K562 (cell line): Measurements from ENCODE around the gene ATCAY. TPM values are rescaled to one million over a fixed set of nuclear protein-coding genes. Genes with fewer than 3 reads are reported as not detected.

Experiments
- ATAC-seq: fragments of 200-7000 bp; cut with Tn5 transposase; 3 replicates; pipeline ENCODE4 v1.9.1; 2020; ENCODE audit warnings: moderate library complexity
- BruUV-seq: library from RNA; stranded (reverse); fragments of 400-500 nt; replicated peaks from 2 replicates; lab custom pipeline; 2021; lab: Mats Ljungman, UMichigan
- CTCF ChIA-PET: fragments of 300-600 bp; formaldehyde crosslinking; extraction: SDS; loops from one replicate; lab custom pipeline; 2021; ENCODE audit warnings: low intra/inter-chr PET ratio; lab: Yijun Ruan, JAX
- POLR2A ChIA-PET: fragments of 300-600, 350-650 bp; sonication (Branson Sonifier 250); formaldehyde crosslinking; extraction: SDS; loops from one replicate; lab custom pipeline; 2021; ENCODE audit warnings: antibody characterized with exemption, inconsistent platforms; lab: Yijun Ruan, JAX
- DNase-seq, 4 experiments: peaks; one replicate each; pipeline versions ENCODE4 v3.0.0 to v3.0.0-alpha.2; 2011 to 2018; ENCODE audit warnings: low spot score in 3 of 4, mixed read lengths in 3 of 4; ENCODE audit errors: extremely low read depth in 1 of 4
- FAIRE-seq: peaks from 2 replicates; lab custom pipeline; 2011; peaks lifted over from hg19 to GRCh38; lab: Jason Lieb, UNC
- H2AFZ ChIP-seq: 2 replicates; pipeline ENCODE4 v1.6.0; 2011; ENCODE audit warnings: low read depth, low read length, control low read depth, inconsistent platforms
- H3K27ac ChIP-seq: fragments of 200-600 bp; 3 replicates; pipeline ENCODE4 v1.8.0; 2011; ENCODE audit warnings: low read depth, mild to moderate bottlenecking, control low read depth, inconsistent platforms, low read length, moderate library complexity, mixed read lengths; ENCODE audit errors: extremely low read depth
- H3K27me3 ChIP-seq, 2 experiments: fragments of 300-600 bp in 1 of 2; 2 replicates in 1 of 2; 3 replicates in 1 of 2; pipeline versions ENCODE4 v1.6.0 to v1.8.0; 2011; ENCODE audit warnings: inconsistent platforms in 2 of 2, low read length in 2 of 2, mild to moderate bottlenecking in 1 of 2, mixed read lengths in 1 of 2, moderate library complexity in 1 of 2; ENCODE audit not compliant: control insufficient read depth in 2 of 2, insufficient read depth in 2 of 2
- H3K36me3 ChIP-seq: fragments of 300-600 bp; 3 replicates; pipeline ENCODE4 v1.8.0; 2011; ENCODE audit warnings: mild to moderate bottlenecking, low read length, inconsistent platforms; ENCODE audit not compliant: control insufficient read depth, insufficient read depth
- H3K4me1 ChIP-seq, 2 experiments: fragments of 200-600 bp in 1 of 2; replicated peaks in 1 of 2; 2 replicates in 1 of 2; 3 replicates in 1 of 2; pipeline versions ENCODE4 v1.5.1 to v1.8.0; 2011; ENCODE audit warnings: inconsistent platforms in 2 of 2, low read length in 2 of 2, mild to moderate bottlenecking in 1 of 2, mixed read lengths in 1 of 2, moderate library complexity in 1 of 2; ENCODE audit not compliant: control insufficient read depth in 2 of 2, insufficient read depth in 2 of 2
- H3K4me2 ChIP-seq: 2 replicates; pipeline ENCODE4 v1.6.1; 2011; ENCODE audit warnings: low read length, control low read depth, inconsistent platforms, mixed read lengths; ENCODE audit not compliant: insufficient read depth
- H3K4me3 ChIP-seq: fragments of 200-600 bp; sonication (generic), shearing (Covaris generic); 2 replicates; pipeline ENCODE4 v1.5.1; 2016; ENCODE audit warnings: control low read depth, inconsistent platforms
- H3K79me2 ChIP-seq: fragments of 200-600 bp; 3 replicates; pipeline ENCODE4 v1.8.0; 2011; ENCODE audit warnings: low read length, inconsistent platforms; ENCODE audit not compliant: control insufficient read depth, insufficient read depth
- H3K9ac ChIP-seq, 2 experiments: 2 replicates each; pipeline versions ENCODE4 v1.6.0 to v1.6.1; 2011; ENCODE audit warnings: low read depth in 2 of 2, low read length in 2 of 2, control low read depth in 1 of 2, inconsistent platforms in 1 of 2, mild to moderate bottlenecking in 1 of 2, mixed read lengths in 1 of 2; ENCODE audit not compliant: insufficient read depth in 1 of 2
- H3K9me1 ChIP-seq: one replicate; pipeline ENCODE4 v1.6.0; 2011; ENCODE audit warnings: inconsistent platforms, mild to moderate bottlenecking, low read length, moderate library complexity; ENCODE audit not compliant: control insufficient read depth, insufficient read depth
- H3K9me3 ChIP-seq: replicated peaks from 2 replicates; pipeline ENCODE4 v1.5.1; 2011; ENCODE audit warnings: low read depth, low read length, inconsistent platforms; ENCODE audit not compliant: control insufficient read depth, insufficient read depth
- H4K20me1 ChIP-seq: replicated peaks from 2 replicates; pipeline ENCODE4 v1.6.1; 2011; ENCODE audit warnings: low read length, inconsistent platforms, mixed read lengths; ENCODE audit not compliant: control insufficient read depth, insufficient read depth
- CBX5 ChIP-seq: IDR thresholded peaks from 2 replicates; pipeline ENCODE4 v1.6.1; 2014; ENCODE audit warnings: low read depth, borderline replicate concordance
- CBX8 ChIP-seq: fragments of 200-600 bp; sonication (generic); IDR thresholded peaks from 2 replicates; pipeline ENCODE4 v1.6.1; 2012; ENCODE audit warnings: borderline replicate concordance, mixed run types, low read depth, mild to moderate bottlenecking, moderate library complexity, mixed read lengths, low read length, control low read depth, inconsistent platforms; ENCODE audit not compliant: poor library complexity, severe bottlenecking; ENCODE audit errors: extremely low read depth
- KDM1A ChIP-seq, 2 experiments: fragments of 450-650 bp; IDR thresholded peaks; 2 replicates each; pipeline ENCODE4 v1.6.1; 2016; ENCODE audit warnings: mild to moderate bottlenecking in 2 of 2
- PCBP2 ChIP-seq: fragments of 200-400 bp; formaldehyde crosslinking; IDR thresholded peaks from 2 replicates; pipeline ENCODE4 v1.6.1; 2018; ENCODE audit warnings: low read length, low read depth, mild to moderate bottlenecking, moderate library complexity; ENCODE audit not compliant: poor library complexity, severe bottlenecking
- PML ChIP-seq: IDR thresholded peaks from 2 replicates; pipeline ENCODE4 v1.6.1; 2012; ENCODE audit warnings: low read length, inconsistent platforms
- SMAD3 ChIP-seq: fragments of 450-650 bp; formaldehyde crosslinking; conservative IDR thresholded peaks from 2 replicates; pipeline ENCODE4 v1.4.0; 2020; ENCODE audit warnings: mild to moderate bottlenecking
- STAT5A ChIP-seq: IDR thresholded peaks from 2 replicates; pipeline ENCODE4 v1.6.1; 2012; ENCODE audit warnings: low read length, inconsistent platforms, borderline replicate concordance
- TFAP4 ChIP-seq: sonication (generic); formaldehyde crosslinking; IDR thresholded peaks from 2 replicates; pipeline ENCODE4 v1.8.0; 2022; ENCODE audit warnings: missing genetic modification reagents, mild to moderate bottlenecking, moderate library complexity, borderline replicate concordance
- TSC22D4 ChIP-seq: fragments of 450-650 bp; IDR thresholded peaks from 2 replicates; pipeline ENCODE4 v1.6.1; 2016; ENCODE audit warnings: missing genetic modification characterization, missing biosample characterization, control low read depth
- ZNF224 ChIP-seq: sonication (generic); formaldehyde crosslinking; IDR thresholded peaks from 2 replicates; pipeline ENCODE4 v1.8.0; 2022; ENCODE audit warnings: mild to moderate bottlenecking, missing genetic modification reagents
- ZNF696 ChIP-seq: fragments of 250-450 bp; sonication (Bioruptor Pico); conservative IDR thresholded peaks from 2 replicates; pipeline ENCODE4 v1.4.0; 2020; ENCODE audit warnings: mild to moderate bottlenecking, moderate library complexity
- WGBS: fragments of 100-300 bp; shearing (Covaris generic); methylation state at CpG from one replicate; pipeline ENCODE4 v1.1.6; 2016; ENCODE audit warnings: low coverage, mixed read lengths; ENCODE audit not compliant: insufficient coverage; ENCODE audit errors: missing lambda C conversion rate; 5-methylcytosine and 5-hydroxymethylcytosine counted together
- in situ Hi-C: fragments of 300-500 bp; cut with MboI; formaldehyde crosslinking; loops from 4 replicates; pipeline ENCODE4 v1.15.0; 2018; ENCODE audit warnings: inconsistent platforms, mixed read lengths
- intact Hi-C: fragments of 100-400 bp; cut with micrococcal nuclease; formaldehyde crosslinking; loops from 2 replicates; pipeline ENCODE4 v1.14.2; 2022
- polyA plus RNA-seq, 8 experiments: library from polyadenylated mRNA; depleted of rRNA in 4 of 8; stranded (reverse) in 5 of 8; unstranded in 3 of 8; fragments of >200 nt; fragmentation: Nextera tagmentation in 2 of 8; fragmentation: Illumina TruSeq in 1 of 8; extraction: Ambion mirVana in 2 of 8; extraction: Trizol in 1 of 8; gene quantifications; 2 replicates each; pipeline versions ENCODE4 v1.2.1 to v1.2.3, GENCODE V29; 2011 to 2014; ENCODE audit warnings: inconsistent platforms in 1 of 8, missing spikeins in 1 of 8
- total RNA-seq, 7 experiments: library from RNA; depleted of rRNA in 6 of 7; stranded (reverse); fragments of >200 nt in 6 of 7; fragmentation: Illumina TruSeq in 2 of 7; extraction: Trizol in 2 of 7; gene quantifications; 2 replicates each; pipeline versions ENCODE4 v1.2.1 to v1.2.3, GENCODE V29; 2011 to 2021; ENCODE audit warnings: low replicate concordance in 1 of 7
- TF ChIP-seq, protein P1 (sequence below): fragments of 250-450 bp; sonication (Bioruptor Pico); IDR thresholded peaks from 2 replicates; pipeline ENCODE4 v1.5.0; 2021

ATCAY gene
- total and polyA plus RNA-seq, 9 of the 15 experiments (the other 6 are each of a cell fraction or from before 2014, with no cell fraction given): not detected

DNA sequence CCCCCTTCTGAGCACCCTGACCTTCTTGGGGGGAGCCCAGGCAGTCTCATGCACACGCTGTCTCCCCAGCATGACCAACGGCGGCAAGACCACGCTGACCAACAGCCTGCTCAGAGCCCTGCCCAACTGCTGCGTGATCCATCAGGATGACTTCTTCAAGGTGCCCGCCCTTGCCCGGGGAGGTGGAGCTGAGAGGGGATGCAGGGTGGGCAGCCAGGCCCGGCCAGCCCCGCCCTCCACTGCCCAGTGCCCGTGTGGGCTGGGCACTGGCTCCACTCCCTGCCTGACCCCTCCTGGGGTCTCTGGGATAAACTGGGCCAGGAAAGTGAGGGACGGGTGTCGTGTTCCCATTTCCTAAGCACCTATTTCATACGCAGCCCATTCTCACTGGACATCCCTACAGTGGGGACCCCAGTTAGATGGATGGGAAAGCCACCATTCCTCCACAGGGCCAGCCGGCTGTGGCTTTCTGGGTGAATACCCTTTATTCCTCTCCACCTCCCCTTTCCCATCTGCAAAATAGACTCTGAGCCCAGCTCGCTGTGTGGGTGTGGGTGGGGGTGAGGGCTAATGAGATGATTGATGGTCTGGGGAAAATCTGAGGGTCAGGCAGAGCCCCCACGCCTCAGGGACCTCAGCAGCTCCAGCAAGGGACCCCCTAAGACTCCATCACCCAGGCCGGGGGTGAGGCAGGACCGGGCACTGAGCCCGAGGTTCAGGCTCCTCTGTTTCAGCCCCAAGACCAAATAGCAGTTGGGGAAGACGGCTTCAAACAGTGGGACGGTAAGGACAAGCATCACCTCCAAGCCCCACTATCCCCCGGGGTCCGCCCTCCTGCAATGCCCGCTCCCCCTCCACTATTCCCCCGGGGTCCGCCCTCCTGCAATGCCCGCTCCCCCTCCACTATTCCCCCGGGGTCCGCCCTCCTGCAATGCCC is 56.3 kb downstream of the ATCAY start:
- Histone ChIP-seq H3K9me3 (no peaks in the 10 kb centered on the region), H3K36me3 (no peaks in the 10 kb centered on the region), H4K20me1 (no peaks in the 10 kb centered on the region), H3K4me2 (no peak overlapping the region), H2AFZ (no peak overlapping the region), H3K9me1 (no peaks in the 10 kb centered on the region), H3K4me1 (peaks cover 0 to 23% of the 10 kb centered on the region in 2 experiments; a peak in 2 of 5 replicates), H3K4me3 (no peak overlapping the region), H3K79me2 (no peaks in the 10 kb centered on the region), H3K9ac (no peak overlapping the region; a peak in 1 of 4 replicates), H3K27me3 (peaks cover 0 to 11% of the 10 kb centered on the region in 2 experiments; a peak in 3 of 5 replicates), H3K27ac (no peak overlapping the region)
- no peak for DNase-seq
- ChIA-PET CTCF (no interaction called here), POLR2A (no interaction called here)
- FAIRE-seq: no peak
- WGBS: 17% methylated on average over 21 of the region's 29 CpGs
- intact Hi-C loops (no loop called here), in situ Hi-C loops (no loop called here)
- BruUV-seq: no TSS peak
- ATAC-seq: no peak
- TF ChIP-seq PML (no peak), ZNF696 (CRISPR knock-in tag) (no peak), TFAP4 (no peak), ZNF224 (no peak), CBX5 (no peak), TSC22D4 (tag) (no peak), STAT5A (no peak), KDM1A (IDR thresholded peaks at IDR 0.05) (no peak), PCBP2 (no peak), SMAD3 (CRISPR knock-in tag) (no peak), CBX8 (no peak)
- TF ChIP-seq, protein P1, sequence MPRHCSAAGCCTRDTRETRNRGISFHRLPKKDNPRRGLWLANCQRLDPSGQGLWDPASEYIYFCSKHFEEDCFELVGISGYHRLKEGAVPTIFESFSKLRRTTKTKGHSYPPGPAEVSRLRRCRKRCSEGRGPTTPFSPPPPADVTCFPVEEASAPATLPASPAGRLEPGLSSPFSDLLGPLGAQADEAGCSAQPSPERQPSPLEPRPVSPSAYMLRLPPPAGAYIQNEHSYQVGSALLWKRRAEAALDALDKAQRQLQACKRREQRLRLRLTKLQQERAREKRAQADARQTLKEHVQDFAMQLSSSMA (CRISPR knock-in tag): no peak
